HepG2 (cell line): ENCODE measurements around the gene SLC25A25. TPM values are rescaled to one million over a fixed set of nuclear protein-coding genes. Genes with fewer than 3 reads are reported as not detected.

ENCODE experiments used
- ATAC-seq: fragments of 200-7000 bp; cut with Tn5 transposase; 3 replicates; pipeline ENCODE4 v1.9.1; 2020; ENCODE audit warnings: mild to moderate bottlenecking, moderate library complexity
- BruUV-seq: library from RNA; stranded (reverse); fragments of 400-500 nt; replicated peaks from 2 replicates; lab custom pipeline; 2021; lab: Mats Ljungman, UMichigan
- CTCF ChIA-PET: fragments of 300-600 bp; formaldehyde crosslinking; extraction: SDS; loops from one replicate; lab custom pipeline; 2021; ENCODE audit warnings: low total read pairs, inconsistent platforms, low intra/inter-chr PET ratio; lab: Yijun Ruan, JAX
- POLR2A ChIA-PET: fragments of 350-600 bp; sonication (Branson Sonifier 250); formaldehyde crosslinking; loops from one replicate; lab custom pipeline; 2020; ENCODE audit warnings: antibody characterized with exemption, inconsistent platforms; lab: Yijun Ruan, JAX
- DNase-seq: peaks from one replicate; pipeline ENCODE4 v3.0.0-alpha.2; 2015; ENCODE audit warnings: low spot score
- FAIRE-seq: peaks from 3 replicates; lab custom pipeline; 2011; peaks lifted over from hg19 to GRCh38; lab: Jason Lieb, UNC
- H2AFZ ChIP-seq: one replicate; pipeline ENCODE4 v1.6.1; 2011; ENCODE audit warnings: low read length, inconsistent platforms
- H3K27ac ChIP-seq: fragments of 300-600 bp; 3 replicates; pipeline ENCODE4 v1.8.0; 2011; ENCODE audit warnings: mixed run types, mild to moderate bottlenecking, mixed read lengths, low read length, inconsistent platforms; ENCODE audit not compliant: insufficient read depth; ENCODE audit errors: extremely low read length
- H3K27me3 ChIP-seq, 2 experiments: fragments of 200-600 bp in 1 of 2; 2 replicates in 1 of 2; 3 replicates in 1 of 2; pipeline versions ENCODE4 v1.6.0 to v1.8.0; 2011; ENCODE audit warnings: low read length in 2 of 2, mild to moderate bottlenecking in 2 of 2, moderate library complexity in 2 of 2, inconsistent platforms in 1 of 2; ENCODE audit not compliant: insufficient read depth in 2 of 2, control insufficient read depth in 1 of 2
- H3K36me3 ChIP-seq, 2 experiments: fragments of 200-600 bp in 1 of 2; replicated peaks in 1 of 2; 2 replicates in 1 of 2; 3 replicates in 1 of 2; pipeline versions ENCODE4 v1.5.1 to v1.8.0; 2011; ENCODE audit warnings: low read length in 2 of 2, inconsistent platforms in 1 of 2; ENCODE audit not compliant: insufficient read depth in 2 of 2, control insufficient read depth in 1 of 2
- H3K4me1 ChIP-seq: 2 replicates; pipeline ENCODE4 v1.5.1; 2012; ENCODE audit warnings: low read length, inconsistent platforms; ENCODE audit not compliant: insufficient read depth
- H3K4me2 ChIP-seq: 2 replicates; pipeline ENCODE4 v1.6.0; 2011; ENCODE audit warnings: low read depth, low read length, inconsistent platforms
- H3K4me3 ChIP-seq, 3 experiments: fragments of 200-600 bp in 1 of 3; sonication (generic), shearing (Covaris generic) in 1 of 3; replicated peaks in 1 of 3; 2 replicates each; pipeline ENCODE4 v1.5.1; 2011 to 2016; ENCODE audit warnings: low read length in 3 of 3, inconsistent platforms in 2 of 3, low read depth in 2 of 3, mild to moderate bottlenecking in 2 of 3, control low read depth in 1 of 3, mixed read lengths in 1 of 3; ENCODE audit not compliant: insufficient read depth in 1 of 3
- H3K79me2 ChIP-seq: one replicate; pipeline ENCODE4 v1.6.1; 2011; ENCODE audit warnings: low read length, inconsistent platforms; ENCODE audit not compliant: insufficient read depth
- H3K9ac ChIP-seq: 2 replicates; pipeline ENCODE4 v1.6.0; 2011; ENCODE audit warnings: mild to moderate bottlenecking, low read depth, low read length, inconsistent platforms; ENCODE audit not compliant: insufficient read depth
- H3K9me3 ChIP-seq: 2 replicates; pipeline ENCODE4 v1.5.1; 2012; ENCODE audit warnings: mild to moderate bottlenecking, low read length
- H4K20me1 ChIP-seq: 2 replicates; pipeline ENCODE4 v1.6.0; 2011; ENCODE audit warnings: inconsistent platforms, mild to moderate bottlenecking, low read length, moderate library complexity; ENCODE audit not compliant: insufficient read depth
- ATRX ChIP-seq: sonication (generic); formaldehyde crosslinking; IDR thresholded peaks from 2 replicates; pipeline ENCODE4 v1.4.0; 2020; ENCODE audit warnings: missing genetic modification reagents, borderline replicate concordance
- CBX1 ChIP-seq: IDR thresholded peaks from one replicate; pipeline ENCODE4 v1.6.1; 2016; ENCODE audit warnings: antibody characterized with exemption, low read depth
- CHD2 ChIP-seq: IDR thresholded peaks from 2 replicates; pipeline ENCODE4 v1.6.1; 2011; ENCODE audit warnings: low read depth, low read length, improper control_type of control experiment
- HNRNPH1 ChIP-seq: fragments of 200-400 bp; formaldehyde crosslinking; optimal IDR thresholded peaks from 2 replicates; pipeline ENCODE3; 2017; ENCODE audit warnings: mild to moderate bottlenecking, low read depth, low read length
- JARID2 ChIP-seq: sonication (generic); formaldehyde crosslinking; IDR thresholded peaks from 2 replicates; pipeline ENCODE4 v1.8.1; 2023; ENCODE audit warnings: missing genetic modification reagents, inconsistent platforms; ENCODE audit not compliant: insufficient replicate concordance
- NCOA1 ChIP-seq: sonication (generic); formaldehyde crosslinking; IDR thresholded peaks from 2 replicates; pipeline ENCODE4 v1.9.0; 2021; ENCODE audit warnings: missing genetic modification reagents
- POLR2AphosphoS5 ChIP-seq: IDR thresholded peaks from 2 replicates; pipeline ENCODE4 v1.6.1; 2012; ENCODE audit warnings: low read depth, low read length
- RFX3 ChIP-seq: IDR thresholded peaks from 2 replicates; pipeline ENCODE4 v1.6.1; 2016; ENCODE audit warnings: missing biosample characterization, missing genetic modification reagents
- SAFB2 ChIP-seq: sonication (generic); formaldehyde crosslinking; IDR thresholded peaks from 2 replicates; pipeline ENCODE4 v1.5.1; 2020; ENCODE audit warnings: missing genetic modification reagents, low read depth, mild to moderate bottlenecking, borderline replicate concordance
- SP2 ChIP-seq: sonication (generic); formaldehyde crosslinking; IDR thresholded peaks from 2 replicates; pipeline ENCODE4 v1.5.1; 2020; ENCODE audit warnings: mild to moderate bottlenecking, missing genetic modification reagents
- TOE1 ChIP-seq: sonication (generic); formaldehyde crosslinking; IDR thresholded peaks from 2 replicates; pipeline ENCODE4 v1.4.0; 2020; ENCODE audit warnings: mild to moderate bottlenecking, missing genetic modification reagents
- UBTF ChIP-seq: sonication (generic); formaldehyde crosslinking; IDR thresholded peaks from 2 replicates; pipeline ENCODE4 v1.4.0; 2020; ENCODE audit warnings: mild to moderate bottlenecking, missing genetic modification reagents
- ZNF10 ChIP-seq: sonication (generic); formaldehyde crosslinking; IDR thresholded peaks from 2 replicates; pipeline ENCODE4 v1.4.0; 2020; ENCODE audit warnings: mild to moderate bottlenecking, low read depth, missing genetic modification reagents, borderline replicate concordance
- ZNF263 ChIP-seq: sonication (generic); formaldehyde crosslinking; IDR thresholded peaks from 2 replicates; pipeline ENCODE4 v1.4.0; 2020; ENCODE audit warnings: missing genetic modification reagents
- ZNF30 ChIP-seq: sonication (generic); formaldehyde crosslinking; IDR thresholded peaks from 2 replicates; pipeline ENCODE4 v1.5.0; 2020; ENCODE audit warnings: mild to moderate bottlenecking, missing genetic modification reagents
- ZNF431 ChIP-seq: sonication (generic); formaldehyde crosslinking; IDR thresholded peaks from 2 replicates; pipeline ENCODE4 v1.9.0; 2022; ENCODE audit warnings: missing genetic modification reagents, low read depth, mild to moderate bottlenecking, borderline replicate concordance
- ZSCAN12 ChIP-seq: sonication (generic); formaldehyde crosslinking; IDR thresholded peaks from 2 replicates; pipeline ENCODE4 v1.9.0; 2021; ENCODE audit warnings: mild to moderate bottlenecking, missing genetic modification reagents
- ZXDC ChIP-seq: sonication (generic); formaldehyde crosslinking; IDR thresholded peaks from 2 replicates; pipeline ENCODE4 v1.5.0; 2020; ENCODE audit warnings: mild to moderate bottlenecking, missing genetic modification reagents
- WGBS: methylation state at CpG from one replicate; pipeline ENCODE4 v1.1.6; 2017; ENCODE audit warnings: low lambda C conversion rate; 5-methylcytosine and 5-hydroxymethylcytosine counted together
- in situ Hi-C: cut with HindIII; loops from 2 replicates; pipeline ENCODE4 v1.10.0; 2017; ENCODE audit warnings: low pct_unique_long_range_greater_than_20kb; ENCODE audit not compliant: extremely low pct_ligation_motif_present
- intact Hi-C: fragments of 100-400 bp; cut with micrococcal nuclease; formaldehyde crosslinking; loops from one replicate; pipeline ENCODE4 v1.10.0; 2022; ENCODE audit not compliant: unreplicated experiment
- polyA plus RNA-seq, 8 experiments: library from polyadenylated mRNA; depleted of rRNA in 3 of 8; stranded (reverse) in 7 of 8; unstranded in 1 of 8; fragments of >200 nt; fragmentation: Illumina TruSeq in 4 of 8; extraction: Trizol in 4 of 8; gene quantifications; 2 replicates each; pipeline versions ENCODE4 v1.2.1 to v1.2.3, GENCODE V29; 2011 to 2016; ENCODE audit warnings: low read depth in 4 of 8, missing spikeins in 1 of 8, mixed read lengths in 1 of 8; ENCODE audit not compliant: insufficient read depth in 1 of 8
- total RNA-seq, 5 experiments: library from RNA; depleted of rRNA; stranded (reverse); fragments of >200 nt; fragmentation: Illumina TruSeq; extraction: Trizol; gene quantifications; 2 replicates each; pipeline ENCODE4 v1.2.3, GENCODE V29; 2016; ENCODE audit warnings: low read depth in 1 of 5
- TF ChIP-seq, protein P1 (sequence below): IDR thresholded peaks from 2 replicates; pipeline ENCODE4 v1.6.1; 2016; ENCODE audit warnings: control low read depth

Gene SLC25A25
- total and polyA plus RNA-seq, 2 of the 13 experiments (the other 11 are each of a cell fraction or from before 2014, with no cell fraction given), result 10.5 to 24.8 TPM

DNA sequence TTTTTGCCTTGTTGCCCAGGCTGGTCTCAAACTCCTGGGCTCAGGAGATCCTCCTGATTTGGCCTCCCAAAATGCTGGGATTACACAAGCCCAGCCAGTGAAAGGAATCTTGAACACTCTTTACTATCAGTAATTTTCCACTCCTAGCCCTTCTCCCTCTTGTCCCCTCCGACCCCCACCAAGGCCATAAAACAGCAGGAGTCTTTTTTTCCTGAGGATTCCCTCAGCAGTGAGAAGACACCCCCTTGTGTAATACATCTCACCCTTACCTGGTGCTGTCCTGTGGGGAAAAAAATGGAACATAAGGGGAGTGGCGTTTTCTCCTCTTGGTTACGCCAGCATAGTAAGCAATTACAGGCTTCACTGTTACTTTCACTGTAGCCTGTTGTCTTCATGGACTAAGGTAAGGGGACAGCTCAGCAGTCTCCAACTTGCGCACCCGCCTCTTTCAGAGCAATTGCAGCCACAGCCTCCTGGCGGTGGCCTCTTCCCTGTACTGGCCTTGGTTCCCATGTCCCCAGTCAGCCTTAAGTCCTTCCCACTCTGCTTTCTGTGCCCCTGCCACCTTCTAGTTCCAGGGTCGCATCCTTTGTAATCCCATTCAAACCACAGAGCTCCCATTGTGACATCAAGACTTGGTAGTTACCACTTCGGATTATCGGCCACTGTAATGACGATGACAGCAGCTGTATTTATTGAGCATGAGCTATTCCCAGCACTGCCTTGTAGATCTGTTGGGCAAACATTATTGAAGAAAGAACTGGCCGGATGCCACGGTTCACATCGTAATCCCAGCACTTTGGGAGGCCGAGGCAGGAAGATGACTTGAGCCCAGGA, 10.9 kb upstream of the SLC25A25 start:
- ATAC-seq (peak; percentile 88), FAIRE-seq (peak; percentile 76), DNase-seq (peak; percentile 74)
- WGBS, result 0% methylated on average over 14 of the region's 14 CpGs
- Histone ChIP-seq H3K9me3 (no peaks in the 10 kb centered on the region), H2AFZ (peak overlapping the region; percentile 30), H3K4me1 (peaks cover 71% of the 10 kb centered on the region), H3K27me3 (no peaks in the 10 kb centered on the region; a peak in 1 of 5 replicates), H3K9ac (peak overlapping the region; percentile 57), H3K4me2 (peak overlapping the region; percentile 92), H3K4me3 (peak overlapping the region; percentile 43 to 66 (median 46)), H3K79me2 (no peaks in the 10 kb centered on the region), H3K27ac (peak overlapping the region; percentile 72), H4K20me1 (no peaks in the 10 kb centered on the region), H3K36me3 (no peaks in the 10 kb centered on the region)
- in situ Hi-C loops (no loop called here), intact Hi-C loops (no loop called here)
- no TSS peak for BruUV-seq
- ChIA-PET POLR2A (interaction anchor here (1.2 to 3.3 kb wide), 5 partner anchors 11 to 102 kb away, joined by 3 to 41 read pairs (median 12); partner anchors contain the start of genes NAIF1 and SLC25A25), CTCF (no interaction called here)
- TF ChIP-seq NCOA1 (CRISPR knock-in tag) (no peak), ZNF263 (CRISPR knock-in tag) (no peak), JARID2 (CRISPR knock-in tag) (no peak), ZSCAN12 (no peak), CBX1 (no peak), POLR2AphosphoS5 (no peak), RFX3 (no peak), ZNF30 (CRISPR knock-in tag) (no peak), SAFB2 (CRISPR knock-in tag) (no peak), ATRX (CRISPR knock-in tag) (no peak), TOE1 (CRISPR knock-in tag) (no peak), ZXDC (CRISPR knock-in tag) (no peak), ZNF10 (no peak), CHD2 (no peak), HNRNPH1 (no peak), UBTF (CRISPR knock-in tag) (no peak), ZNF431 (no peak), SP2 (no peak)
- TF ChIP-seq, protein P1, sequence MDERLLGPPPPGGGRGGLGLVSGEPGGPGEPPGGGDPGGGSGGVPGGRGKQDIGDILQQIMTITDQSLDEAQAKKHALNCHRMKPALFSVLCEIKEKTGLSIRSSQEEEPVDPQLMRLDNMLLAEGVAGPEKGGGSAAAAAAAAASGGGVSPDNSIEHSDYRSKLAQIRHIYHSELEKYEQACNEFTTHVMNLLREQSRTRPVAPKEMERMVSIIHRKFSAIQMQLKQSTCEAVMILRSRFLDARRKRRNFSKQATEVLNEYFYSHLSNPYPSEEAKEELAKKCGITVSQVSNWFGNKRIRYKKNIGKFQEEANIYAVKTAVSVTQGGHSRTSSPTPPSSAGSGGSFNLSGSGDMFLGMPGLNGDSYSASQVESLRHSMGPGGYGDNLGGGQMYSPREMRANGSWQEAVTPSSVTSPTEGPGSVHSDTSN (CRISPR knock-in tag), result no peak
